Rectal smooth muscle tissue (tissue), 1 donor: ENCODE data around the gene SH3RF3.

Source experiments
- H3K27ac ChIP-seq: one replicate; pipeline ENCODE4 v1.7.0; 2013; ENCODE audit warnings: low read depth, low read length, inconsistent platforms
- H3K27me3 ChIP-seq: one replicate; pipeline ENCODE4 v1.7.0; 2013; ENCODE audit warnings: low read length; ENCODE audit not compliant: control insufficient read depth, insufficient read depth
- H3K36me3 ChIP-seq: one replicate; pipeline ENCODE4 v1.7.0; 2013; ENCODE audit warnings: low read length; ENCODE audit not compliant: control insufficient read depth, insufficient read depth
- H3K4me1 ChIP-seq: one replicate; pipeline ENCODE4 v1.7.0; 2013; ENCODE audit warnings: low read length; ENCODE audit not compliant: control insufficient read depth, insufficient read depth
- H3K4me3 ChIP-seq: one replicate; pipeline ENCODE4 v1.7.0; 2013; ENCODE audit warnings: low read length
- H3K9ac ChIP-seq: one replicate; pipeline ENCODE4 v1.7.0; 2013; ENCODE audit warnings: low read length

Gene SH3RF3

DNA sequence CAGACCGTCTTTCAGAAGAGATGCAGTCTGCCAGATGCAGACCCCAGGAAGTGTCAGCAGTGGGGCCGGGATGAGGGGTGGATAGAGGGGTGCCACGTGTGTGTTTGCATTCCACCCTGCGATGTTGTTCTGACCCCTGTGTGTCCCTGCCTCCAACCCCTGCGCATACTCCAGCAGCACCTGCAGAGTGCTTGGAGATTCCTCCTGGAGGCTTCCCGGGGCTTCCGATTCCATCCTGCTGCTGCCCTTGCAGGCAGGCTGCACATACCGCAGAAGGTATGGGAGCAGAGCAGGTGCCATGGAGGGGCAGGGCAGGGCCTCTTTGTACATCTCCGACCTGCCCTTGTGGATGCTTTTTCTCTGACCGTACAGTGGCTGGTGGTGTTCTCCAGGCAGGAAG lies 177.2 kb downstream of the SH3RF3 start:
- Histone ChIP-seq H3K36me3 (no peaks in the 10 kb centered on the region), H3K27ac (no peak overlapping the region), H3K4me3 (no peak overlapping the region), H3K27me3 (no peaks in the 10 kb centered on the region), H3K9ac (no peak overlapping the region), H3K4me1 (no peaks in the 10 kb centered on the region)

DNA sequence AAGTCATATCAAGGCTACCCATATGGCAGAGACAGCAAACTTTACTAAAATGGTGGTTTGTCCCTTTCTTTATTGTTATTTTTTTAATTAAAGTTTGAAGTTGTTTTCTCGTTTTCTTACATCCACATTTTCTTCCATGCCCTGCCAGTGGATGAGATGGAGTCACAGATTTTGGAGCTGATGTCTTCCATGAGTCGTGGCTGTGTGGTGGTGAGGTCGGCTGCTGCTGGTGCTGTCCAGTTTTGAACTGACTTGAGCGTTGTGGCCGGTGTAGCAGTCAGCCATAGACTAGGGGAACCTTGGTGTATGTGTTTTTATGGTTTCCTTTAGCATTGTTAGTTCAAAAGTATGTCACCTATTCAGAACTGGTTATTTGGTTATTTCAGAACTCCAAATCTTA lies 182.8 kb downstream of the SH3RF3 start:
- Histone ChIP-seq H3K4me1 (no peaks in the 10 kb centered on the region), H3K4me3 (no peak overlapping the region), H3K36me3 (no peaks in the 10 kb centered on the region), H3K9ac (no peak overlapping the region), H3K27me3 (no peaks in the 10 kb centered on the region), H3K27ac (no peak overlapping the region)

DNA sequence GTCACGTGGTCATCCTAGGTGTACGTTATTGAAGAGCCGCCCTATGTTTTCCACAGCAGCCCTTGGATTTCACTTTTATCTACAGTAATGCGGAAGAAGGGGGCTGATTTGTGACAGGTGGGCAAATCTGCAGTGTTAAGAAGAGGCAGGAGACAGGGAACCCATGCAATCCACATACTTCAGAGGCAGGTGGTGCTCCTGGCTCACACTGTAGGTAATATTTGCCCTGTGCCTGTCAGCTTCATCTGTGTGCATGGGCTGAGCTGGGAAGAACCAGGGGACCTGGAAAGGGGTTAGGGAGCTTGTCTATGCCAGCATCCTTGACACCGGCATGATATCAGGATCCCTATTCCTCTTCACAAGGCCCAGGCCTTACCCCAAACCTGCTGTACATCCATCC lies 183.9 kb downstream of the SH3RF3 start:
- H3K4me3 ChIP-seq, result no peak overlapping the region
- H3K27me3 ChIP-seq, result no peaks in the 10 kb centered on the region
- H3K9ac ChIP-seq, result no peak overlapping the region
- no peaks in the 10 kb centered on the region for H3K36me3 ChIP-seq
- no peaks in the 10 kb centered on the region for H3K4me1 ChIP-seq
- no peak overlapping the region for H3K27ac ChIP-seq

DNA sequence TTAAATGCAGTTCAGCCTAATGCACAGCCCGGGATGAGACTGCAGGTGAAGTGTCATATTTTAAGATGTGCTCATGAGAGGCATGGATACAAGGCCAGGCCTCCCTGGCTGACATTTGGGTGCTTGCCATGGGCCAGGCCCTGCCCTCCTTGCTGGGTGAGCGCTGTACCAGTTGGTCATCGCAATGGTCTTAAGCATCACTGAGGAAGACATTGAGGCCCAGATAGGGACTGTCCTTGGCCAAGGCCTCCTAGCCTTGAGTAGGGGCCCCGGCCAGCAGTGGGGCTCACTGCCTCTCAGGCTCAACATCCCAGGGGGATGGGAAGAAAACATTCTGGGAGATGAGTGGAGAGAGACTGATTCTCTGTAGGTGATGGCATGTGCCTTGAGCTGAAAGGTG lies 184.3 kb downstream of the SH3RF3 start:
- Histone ChIP-seq H3K4me1 (peaks cover under 1% of the 10 kb centered on the region), H3K27me3 (no peaks in the 10 kb centered on the region), H3K4me3 (no peak overlapping the region), H3K36me3 (no peaks in the 10 kb centered on the region), H3K27ac (no peak overlapping the region), H3K9ac (no peak overlapping the region)

DNA sequence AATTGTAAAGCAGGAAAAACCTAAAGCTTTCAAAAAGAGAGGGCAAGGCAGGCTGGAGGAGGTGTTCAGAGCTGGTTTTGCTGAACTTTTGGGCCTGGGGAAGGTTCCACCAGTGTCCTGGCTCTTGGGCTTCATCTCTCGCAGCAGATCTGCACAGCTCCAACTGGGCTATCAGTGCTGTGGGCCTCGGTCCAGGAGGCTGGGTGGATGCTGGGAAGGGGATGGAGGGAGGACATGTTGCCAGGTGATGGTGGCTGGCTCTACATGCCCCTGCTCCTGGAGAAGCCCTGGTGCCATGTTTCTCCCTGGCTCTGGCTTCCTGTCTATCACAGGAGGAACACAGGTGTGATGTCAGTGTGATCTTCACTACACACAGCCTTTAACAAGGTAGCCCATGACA lies 187.1 kb downstream of the SH3RF3 start:
- H3K36me3 ChIP-seq, result no peaks in the 10 kb centered on the region
- no peak overlapping the region for H3K27ac ChIP-seq
- no peak overlapping the region for H3K4me3 ChIP-seq
- peaks cover 10% of the 10 kb centered on the region for H3K4me1 ChIP-seq
- no peak overlapping the region for H3K9ac ChIP-seq
- no peaks in the 10 kb centered on the region for H3K27me3 ChIP-seq

DNA sequence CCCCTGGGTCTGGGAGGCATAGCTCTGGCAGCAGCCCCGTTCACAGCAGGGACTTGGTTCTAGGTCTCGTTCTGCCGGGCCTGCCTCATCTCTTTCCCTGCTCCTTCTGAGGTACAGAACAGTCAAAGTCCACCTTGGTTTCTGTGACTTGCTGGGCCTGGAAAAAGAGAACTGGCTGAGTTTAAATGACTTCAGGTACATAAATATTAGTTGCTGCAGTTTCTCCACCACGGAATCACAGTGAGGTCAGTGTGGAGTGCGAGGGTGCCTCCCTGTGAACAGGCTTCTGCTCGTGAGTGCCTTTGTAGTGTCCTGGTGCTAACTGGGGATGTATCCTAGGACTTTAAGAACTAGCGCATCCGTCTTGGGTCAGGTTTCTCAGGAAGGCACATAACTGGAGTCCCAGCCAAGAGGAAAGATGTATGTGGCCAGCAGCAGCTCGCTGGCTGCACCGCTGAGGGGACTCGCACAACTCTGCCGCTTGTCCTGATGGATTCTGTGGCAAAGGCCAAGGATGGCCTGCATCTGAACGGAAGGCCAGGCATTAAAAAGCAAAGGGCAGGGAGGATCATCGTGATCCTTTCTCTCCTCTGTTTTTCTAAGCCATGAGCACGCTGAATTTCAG lies 188.6 kb downstream of the SH3RF3 start:
- Histone ChIP-seq H3K27me3 (no peaks in the 10 kb centered on the region), H3K27ac (no peak overlapping the region), H3K4me3 (no peak overlapping the region), H3K9ac (no peak overlapping the region), H3K4me1 (peaks cover 18% of the 10 kb centered on the region), H3K36me3 (no peaks in the 10 kb centered on the region)

DNA sequence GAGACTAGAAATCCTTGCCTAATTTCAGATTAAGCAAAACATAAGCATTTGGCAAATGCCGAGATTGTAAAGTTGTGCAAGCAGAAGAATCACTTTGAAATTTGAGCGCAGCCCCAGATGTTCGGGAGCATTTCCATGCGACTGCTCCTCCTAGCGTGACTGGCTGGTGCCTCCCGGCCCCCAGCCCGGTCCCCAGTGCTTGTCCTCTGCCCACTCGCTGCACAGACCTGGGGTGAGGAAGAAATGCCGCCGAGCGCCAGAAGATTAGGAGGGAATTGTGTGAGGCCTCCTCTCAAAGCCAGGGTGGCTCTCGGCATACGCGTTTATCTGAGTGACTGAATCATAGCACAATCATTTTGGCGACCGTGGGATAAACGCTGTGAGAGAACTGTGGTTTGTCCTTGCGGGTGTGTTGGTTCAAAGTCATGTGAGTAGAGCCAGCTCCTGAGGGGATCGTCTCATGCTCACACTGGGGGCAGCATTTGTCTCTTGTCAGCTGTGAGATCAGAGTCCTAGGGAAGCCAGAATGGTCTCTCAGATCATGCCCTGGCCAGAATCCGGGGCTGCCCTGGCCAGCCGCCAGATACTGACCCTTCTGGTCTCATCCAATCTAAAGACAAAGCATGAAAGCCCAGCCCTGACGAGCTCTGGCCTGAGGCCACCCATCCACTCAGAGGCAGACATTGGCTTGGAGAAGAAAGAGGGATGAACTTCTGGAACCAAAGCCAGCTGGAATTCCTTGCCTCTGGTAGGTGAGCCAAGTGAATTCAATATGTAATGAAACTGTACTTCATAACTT lies 189.3 kb downstream of the SH3RF3 start:
- no peak overlapping the region for H3K4me3 ChIP-seq
- H3K9ac ChIP-seq, result no peak overlapping the region
- H3K36me3 ChIP-seq, result no peaks in the 10 kb centered on the region
- no peaks in the 10 kb centered on the region for H3K27me3 ChIP-seq
- H3K4me1 ChIP-seq, result peaks cover 25% of the 10 kb centered on the region
- H3K27ac ChIP-seq, result peak overlapping the region; percentile 34

DNA sequence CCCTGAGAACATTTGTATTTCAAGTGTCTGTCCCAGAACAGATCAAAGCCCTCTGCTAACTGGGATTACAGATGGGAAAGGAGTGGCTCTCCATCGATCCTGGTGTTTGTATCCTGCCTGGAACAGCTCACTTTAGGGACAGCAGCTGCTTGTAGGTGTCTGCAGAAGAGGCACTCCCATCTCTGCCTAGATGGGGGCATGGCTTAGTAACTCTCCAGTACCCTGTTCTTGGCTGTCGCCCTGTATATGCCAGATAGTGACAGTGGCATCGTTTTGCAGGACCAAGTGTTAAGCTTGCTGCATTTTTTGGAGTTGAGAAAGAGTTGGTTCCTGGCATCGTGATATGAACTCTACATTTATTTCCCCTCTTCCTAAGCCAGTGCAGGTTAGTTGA lies 189.9 kb downstream of the SH3RF3 start:
- H3K4me1 ChIP-seq, result peaks cover 26% of the 10 kb centered on the region
- H3K9ac ChIP-seq, result no peak overlapping the region
- H3K36me3 ChIP-seq, result no peaks in the 10 kb centered on the region
- no peak overlapping the region for H3K27ac ChIP-seq
- no peak overlapping the region for H3K4me3 ChIP-seq
- H3K27me3 ChIP-seq, result no peaks in the 10 kb centered on the region

DNA sequence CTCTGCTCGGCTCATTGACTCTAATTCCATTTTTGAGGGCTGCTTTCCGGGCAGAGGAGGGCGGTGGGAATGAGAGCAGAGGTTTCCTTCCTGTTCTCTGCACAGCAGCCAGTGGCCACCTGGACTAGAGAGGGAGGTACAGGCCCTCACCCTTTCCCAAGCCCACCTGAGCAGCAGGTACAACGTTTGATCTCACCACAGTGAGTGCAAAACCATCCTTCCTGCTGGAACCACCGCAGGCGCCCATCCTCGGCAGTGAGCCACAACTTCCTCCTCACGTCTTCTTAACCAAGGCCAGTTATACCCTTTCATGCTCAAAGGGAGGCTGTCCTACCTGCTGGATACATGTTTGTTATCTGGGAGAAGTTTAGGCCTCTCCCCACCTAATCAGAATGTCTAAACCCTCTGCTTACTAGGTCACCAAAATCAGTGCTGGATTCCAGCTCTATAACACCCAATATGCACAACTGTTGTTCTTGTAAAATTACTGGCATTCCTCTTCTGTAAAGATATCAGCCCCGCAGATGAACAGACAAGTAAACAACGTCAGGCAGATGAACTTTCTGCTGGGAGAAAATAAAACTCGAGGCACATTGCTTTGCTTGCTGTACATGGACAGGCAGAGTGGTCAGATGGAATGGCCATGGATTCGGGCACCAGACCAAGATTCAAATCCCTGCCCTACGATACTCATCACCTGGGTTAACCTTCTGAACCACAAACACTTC lies 191.4 kb downstream of the SH3RF3 start:
- Histone ChIP-seq H3K4me3 (no peak overlapping the region), H3K4me1 (peaks cover 29% of the 10 kb centered on the region), H3K9ac (no peak overlapping the region), H3K27ac (no peak overlapping the region), H3K36me3 (no peaks in the 10 kb centered on the region), H3K27me3 (no peaks in the 10 kb centered on the region)

DNA sequence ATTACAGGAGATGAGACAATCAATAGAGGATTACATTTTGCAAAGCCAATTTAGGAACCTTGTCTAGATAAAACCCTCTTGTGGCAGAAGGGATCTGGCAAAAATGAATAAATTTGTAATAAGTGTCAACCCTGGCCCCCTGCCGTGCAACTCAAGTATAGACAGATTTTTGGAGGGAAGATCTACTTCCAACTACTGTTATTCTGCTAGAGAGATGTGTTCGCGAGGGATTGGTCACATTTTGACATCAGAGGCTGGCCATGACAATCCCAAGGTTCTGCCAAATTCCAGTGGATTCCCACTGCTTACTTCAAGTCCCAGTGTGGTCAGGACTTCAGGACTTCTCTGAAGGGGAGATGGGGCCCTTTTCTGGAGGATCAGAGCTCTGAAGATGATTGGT lies 192.6 kb downstream of the SH3RF3 start:
- peaks cover 29% of the 10 kb centered on the region for H3K4me1 ChIP-seq
- no peaks in the 10 kb centered on the region for H3K36me3 ChIP-seq
- H3K9ac ChIP-seq, result no peak overlapping the region
- H3K27ac ChIP-seq, result peak overlapping the region; percentile 64
- H3K4me3 ChIP-seq, result no peak overlapping the region
- no peaks in the 10 kb centered on the region for H3K27me3 ChIP-seq

DNA sequence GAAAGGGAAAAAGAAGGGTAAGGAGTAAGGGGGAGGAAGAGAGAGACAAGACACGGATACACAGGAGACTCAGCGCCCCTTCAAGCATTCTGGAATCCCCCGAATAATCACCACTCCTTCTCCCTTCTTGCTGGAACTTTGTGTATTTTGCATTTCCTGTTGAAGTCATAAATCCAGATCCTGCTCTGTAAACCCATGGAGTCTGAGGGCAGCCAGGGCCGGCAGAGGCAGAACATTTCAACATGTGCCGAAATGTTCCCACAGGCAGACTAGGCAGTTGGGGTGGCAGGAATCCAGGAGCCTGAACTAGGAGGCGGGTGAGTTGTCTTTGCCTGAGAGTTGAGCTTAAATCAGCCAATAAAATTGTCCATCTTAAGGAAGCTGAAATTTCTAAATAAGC lies 193.1 kb downstream of the SH3RF3 start:
- Histone ChIP-seq H3K9ac (no peak overlapping the region), H3K4me3 (no peak overlapping the region), H3K27ac (peak overlapping the region; percentile 64), H3K4me1 (peaks cover 29% of the 10 kb centered on the region), H3K36me3 (no peaks in the 10 kb centered on the region), H3K27me3 (no peaks in the 10 kb centered on the region)

DNA sequence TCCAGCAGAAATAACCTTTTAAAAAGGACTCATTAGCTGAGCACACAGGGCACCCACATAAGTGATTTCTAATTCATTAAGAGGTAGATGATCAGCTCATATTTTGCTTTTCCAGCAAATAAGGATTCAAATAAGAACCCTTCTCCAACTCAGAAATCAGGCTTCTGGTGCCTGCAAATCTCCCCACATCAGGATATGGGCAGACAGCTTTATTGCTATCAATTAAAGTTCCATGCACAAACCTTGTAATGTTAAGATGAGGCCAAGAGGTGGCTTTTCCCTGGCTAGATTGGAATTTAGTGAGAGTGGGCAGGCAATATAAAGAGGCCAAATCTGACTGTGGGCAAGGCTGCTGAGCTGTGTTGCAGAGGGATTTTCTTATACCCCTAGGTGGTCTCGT lies 193.6 kb downstream of the SH3RF3 start:
- H3K9ac ChIP-seq, result no peak overlapping the region
- peaks cover 29% of the 10 kb centered on the region for H3K4me1 ChIP-seq

More for the DNA sequence above, 193.6 kb downstream of the SH3RF3 start:
- Histone ChIP-seq H3K36me3 (no peaks in the 10 kb centered on the region), H3K4me3 (no peak overlapping the region), H3K27ac (peak overlapping the region; percentile 27), H3K27me3 (no peaks in the 10 kb centered on the region)
